Body of pancreas (tissue), 4 donors: ENCODE results near the gene PITPNC1.

ENCODE experiments used
- POLR2A ChIP-seq, 3 donors: fragments of 450-650 bp; IDR thresholded peaks; one replicate each; pipeline ENCODE4 v1.6.1; 2016; ENCODE audit warnings: antibody characterized with exemption in 3 of 3, mild to moderate bottlenecking in 2 of 3
- TF ChIP-seq, protein P1 (sequence below), 7 experiments: fragments of 450-650 bp in 4 of 7; fragments of 200-600 bp in 3 of 7; sonication (generic) in 3 of 7; IDR thresholded peaks; one replicate each; pipeline ENCODE4 v1.5.1; 2016 to 2019; ENCODE audit warnings: antibody characterized with exemption in 7 of 7

GRCh38 chr17:67615736-67616135 lies 238.7 kb downstream of the PITPNC1 start:
- no peak for TF ChIP-seq POLR2A (IDR thresholded peaks at IDR 0.05)
- TF ChIP-seq, protein P1, sequence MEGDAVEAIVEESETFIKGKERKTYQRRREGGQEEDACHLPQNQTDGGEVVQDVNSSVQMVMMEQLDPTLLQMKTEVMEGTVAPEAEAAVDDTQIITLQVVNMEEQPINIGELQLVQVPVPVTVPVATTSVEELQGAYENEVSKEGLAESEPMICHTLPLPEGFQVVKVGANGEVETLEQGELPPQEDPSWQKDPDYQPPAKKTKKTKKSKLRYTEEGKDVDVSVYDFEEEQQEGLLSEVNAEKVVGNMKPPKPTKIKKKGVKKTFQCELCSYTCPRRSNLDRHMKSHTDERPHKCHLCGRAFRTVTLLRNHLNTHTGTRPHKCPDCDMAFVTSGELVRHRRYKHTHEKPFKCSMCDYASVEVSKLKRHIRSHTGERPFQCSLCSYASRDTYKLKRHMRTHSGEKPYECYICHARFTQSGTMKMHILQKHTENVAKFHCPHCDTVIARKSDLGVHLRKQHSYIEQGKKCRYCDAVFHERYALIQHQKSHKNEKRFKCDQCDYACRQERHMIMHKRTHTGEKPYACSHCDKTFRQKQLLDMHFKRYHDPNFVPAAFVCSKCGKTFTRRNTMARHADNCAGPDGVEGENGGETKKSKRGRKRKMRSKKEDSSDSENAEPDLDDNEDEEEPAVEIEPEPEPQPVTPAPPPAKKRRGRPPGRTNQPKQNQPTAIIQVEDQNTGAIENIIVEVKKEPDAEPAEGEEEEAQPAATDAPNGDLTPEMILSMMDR (IDR thresholded peaks at IDR 0.05): no peak
